ENCODE data around the gene FGF6.

Gene FGF6

GRCh38 chr12:4441355-4442335, 4.0 kb downstream of the FGF6 start:
- no peak for TF ChIP-seq CTCF (IDR thresholded peaks at IDR 0.05; ENCODE audit: control extremely low read depth, extremely low read depth, low read depth, missing control alignments)
- CTCF ChIA-PET: no interaction called here
- DNase-seq (ENCODE audit: extremely low spot score): no peak
- POLR2A ChIA-PET: no interaction called here

GRCh38 chr12:4440187-4440941, 5.3 kb downstream of the FGF6 start:
- CTCF ChIA-PET: interaction anchor here (0.9 to 1.1 kb wide), 2 partner anchors 9 to 318 kb away, joined by 3 to 4 read pairs; no protein-coding TSS in a partner anchor
- TF ChIP-seq CTCF (IDR thresholded peaks at IDR 0.05; ENCODE audit: control extremely low read depth, extremely low read depth, low read depth, missing control alignments): no peak
- DNase-seq (ENCODE audit: extremely low spot score): no peak
- POLR2A ChIA-PET: no interaction called here

- no peak for DNase-seq (ENCODE audit: extremely low spot score)
- no peak for TF ChIP-seq CTCF (IDR thresholded peaks at IDR 0.05; ENCODE audit: control extremely low read depth, extremely low read depth, low read depth, missing control alignments)
- POLR2A ChIA-PET: no interaction called here
- CTCF ChIA-PET: interaction anchor here (0.9 to 1.1 kb wide), 2 partner anchors 8 to 319 kb away, joined by 3 to 4 read pairs; no protein-coding TSS in a partner anchor
Measured at GRCh38 chr12:4439736-4440135, 5.9 kb downstream of the FGF6 start.

- CTCF ChIA-PET: interaction anchor here (0.8 kb wide), 1 partner anchor 21 kb away, joined by 3 read pairs; no protein-coding TSS in a partner anchor
- TF ChIP-seq CTCF (IDR thresholded peaks at IDR 0.05; ENCODE audit: control extremely low read depth, extremely low read depth, low read depth, missing control alignments): no peak
- DNase-seq (ENCODE audit: extremely low spot score): no peak
- POLR2A ChIA-PET: no interaction called here
Measured at GRCh38 chr12:4438834-4439596, 6.6 kb downstream of the FGF6 start.

- ChIA-PET POLR2A (no interaction called here), CTCF (no interaction called here)
- DNase-seq (ENCODE audit: extremely low spot score): no peak
- TF ChIP-seq CTCF (IDR thresholded peaks at IDR 0.05; ENCODE audit: control extremely low read depth, extremely low read depth, low read depth, missing control alignments): no peak
Measured at GRCh38 chr12:4435537-4435936, 10.1 kb downstream of the FGF6 start.
